Renal pelvis (tissue), 4 donors: ENCODE data around the gene CDH1. TPM values are rescaled to one million over a fixed set of nuclear protein-coding genes. Genes with fewer than 3 reads are reported as not detected.
"Not testable (repeated sequence)": the region's sequence is repeated elsewhere in the genome, so short reads cannot be mapped to it uniquely, and the experiment has no call there.

Source experiments
- DNase-seq: peaks from one replicate; pipeline ENCODE4 v3.0.0-alpha.2; 2013
- polyA plus RNA-seq, 3 donors: library from polyadenylated mRNA; unstranded; fragments of 120-200 nt; gene quantifications; one replicate each; pipeline ENCODE4 v1.2.1, GENCODE V29; 2013; ENCODE audit not compliant: insufficient read length in 3 of 3

The CDH1 gene
- polyA plus RNA-seq, 3 donors = 87.4 to 116 (median 95.9) TPM

GRCh38 chr16:68842964-68843481 lies 105.9 kb downstream of the CDH1 start:
- DNase-seq = not testable (repeated sequence)

- peak; percentile 78 for DNase-seq
These were observed 106.6 kb downstream of the CDH1 start, which contains the start of gene TANGO6 for GRCh38 chr16:68843482-68844210. TSS of gene TANGO6 (plus strand) at chr16:68843531. CDS start at chr16:68843618, 87 bp downstream.

GRCh38 chr16:68844211-68844564 lies 107.1 kb downstream of the CDH1 start:
- no peak for DNase-seq

GRCh38 chr16:68848786-68849185 lies 111.7 kb downstream of the CDH1 start:
- no peak for DNase-seq

GRCh38 chr16:68850481-68850880 lies 113.4 kb downstream of the CDH1 start:
- no peak for DNase-seq

GRCh38 chr16:68851601-68852000 lies 114.5 kb downstream of the CDH1 start:
- DNase-seq = no peak

- DNase-seq = no peak
These were observed 120.4 kb downstream of the CDH1 start for GRCh38 chr16:68857479-68857878.

- DNase-seq = no peak
These were observed 122.7 kb downstream of the CDH1 start for GRCh38 chr16:68859828-68860227.

- no peak for DNase-seq
These were observed 124.1 kb downstream of the CDH1 start for GRCh38 chr16:68860978-68861892.

- DNase-seq = no peak
These were observed 129.8 kb downstream of the CDH1 start for GRCh38 chr16:68866933-68867332.

- DNase-seq = no peak
These were observed 132.5 kb downstream of the CDH1 start for GRCh38 chr16:68869492-68870088.

- no peak for DNase-seq
These were observed 136.8 kb downstream of the CDH1 start for GRCh38 chr16:68873635-68874471.

- no peak for DNase-seq
These were observed 138.8 kb downstream of the CDH1 start for GRCh38 chr16:68875871-68876270.

GRCh38 chr16:68883685-68884084 lies 146.6 kb downstream of the CDH1 start:
- DNase-seq = no peak

GRCh38 chr16:68884401-68884800 lies 147.3 kb downstream of the CDH1 start:
- no peak for DNase-seq

Other genes with a start within 250 kb of the CDH1 start
- 10 to 100 TPM; 34.6 to 49.1 (median 43.2) TPM for gene ZFP90, start 198.0 kb upstream of the CDH1 start, polyA plus RNA-seq
- gene CDH3, start 92.0 kb upstream of the CDH1 start, polyA plus RNA-seq = 10 to 100 TPM; 62.2 to 67.6 (median 64.9) TPM
- gene TANGO6, start 106.2 kb downstream of the CDH1 start, polyA plus RNA-seq = 1 to 10 TPM; 5.3 to 6.0 (median 5.5) TPM